OCI-LY1 (cell line): ENCODE measurements around the gene TEX14.

Experiments
- EZH2 ChIP-seq: fragments of 200-600 bp; sonication (generic), shearing (Covaris generic); IDR thresholded peaks from 2 replicates; pipeline ENCODE4 v1.8.0; 2017; ENCODE audit warnings: borderline replicate concordance, mixed run types, mild to moderate bottlenecking, antibody characterized with exemption, low read length, moderate library complexity, mixed read lengths
- TF ChIP-seq, protein P1 (sequence below): fragments of 200-600 bp; sonication (generic), shearing (Covaris generic); IDR thresholded peaks from 2 replicates; pipeline ENCODE4 v1.5.1; 2017; ENCODE audit warnings: mild to moderate bottlenecking, antibody characterized with exemption, low read length, moderate library complexity, mixed read lengths

DNA sequence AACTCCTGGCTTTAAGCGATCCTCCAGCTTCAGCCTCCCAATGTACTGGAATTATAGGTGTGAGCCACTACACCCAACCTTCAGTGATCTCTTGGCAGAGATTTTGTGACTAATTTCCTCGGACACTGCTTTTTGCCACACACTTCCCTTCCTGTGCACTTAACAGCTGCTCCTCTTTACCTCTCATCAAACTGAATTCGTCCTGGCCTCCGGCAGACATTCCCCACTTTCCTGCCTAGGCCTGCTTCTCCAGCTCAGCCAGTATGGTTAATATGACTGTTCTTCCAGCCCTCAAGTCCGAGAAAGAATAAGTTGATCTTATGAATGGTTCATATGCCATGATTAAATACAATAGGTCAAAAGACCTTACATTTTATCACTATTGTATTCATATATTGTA lies 108.4 kb downstream of the TEX14 start:
- TF ChIP-seq, protein P1, sequence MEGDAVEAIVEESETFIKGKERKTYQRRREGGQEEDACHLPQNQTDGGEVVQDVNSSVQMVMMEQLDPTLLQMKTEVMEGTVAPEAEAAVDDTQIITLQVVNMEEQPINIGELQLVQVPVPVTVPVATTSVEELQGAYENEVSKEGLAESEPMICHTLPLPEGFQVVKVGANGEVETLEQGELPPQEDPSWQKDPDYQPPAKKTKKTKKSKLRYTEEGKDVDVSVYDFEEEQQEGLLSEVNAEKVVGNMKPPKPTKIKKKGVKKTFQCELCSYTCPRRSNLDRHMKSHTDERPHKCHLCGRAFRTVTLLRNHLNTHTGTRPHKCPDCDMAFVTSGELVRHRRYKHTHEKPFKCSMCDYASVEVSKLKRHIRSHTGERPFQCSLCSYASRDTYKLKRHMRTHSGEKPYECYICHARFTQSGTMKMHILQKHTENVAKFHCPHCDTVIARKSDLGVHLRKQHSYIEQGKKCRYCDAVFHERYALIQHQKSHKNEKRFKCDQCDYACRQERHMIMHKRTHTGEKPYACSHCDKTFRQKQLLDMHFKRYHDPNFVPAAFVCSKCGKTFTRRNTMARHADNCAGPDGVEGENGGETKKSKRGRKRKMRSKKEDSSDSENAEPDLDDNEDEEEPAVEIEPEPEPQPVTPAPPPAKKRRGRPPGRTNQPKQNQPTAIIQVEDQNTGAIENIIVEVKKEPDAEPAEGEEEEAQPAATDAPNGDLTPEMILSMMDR = no peak
- TF ChIP-seq EZH2 = no peak
